DOHH2 (cell line): ENCODE results near the gene AOC3.

Experiments used
- CTCF ChIP-seq: fragments of 200-600 bp; sonication (generic); IDR thresholded peaks from one replicate; pipeline ENCODE4 v1.5.1; 2014; ENCODE audit warnings: antibody characterized with exemption, mild to moderate bottlenecking, low read depth, low read length; ENCODE audit not compliant: poor library complexity, severe bottlenecking
- EZH2phosphoT487 ChIP-seq: fragments of 200-600 bp; sonication (generic); IDR thresholded peaks from 2 replicates; pipeline ENCODE4 v1.6.1; 2017; ENCODE audit warnings: borderline replicate concordance, mild to moderate bottlenecking, antibody characterized with exemption, low read length, moderate library complexity, mixed read lengths

- no peak for TF ChIP-seq CTCF
- TF ChIP-seq EZH2phosphoT487: no peak
Measured at GRCh38 chr17:42889809-42890208, 38.8 kb downstream of the AOC3 start.
